Vagina (tissue), 2 donors: ENCODE measurements around the gene EMILIN1.

Experiments
- CTCF ChIP-seq, 3 experiments: fragments of 450-650 bp in 2 of 3; fragments of 200-600 bp in 1 of 3; sonication (generic) in 1 of 3; IDR thresholded peaks; one replicate each; pipeline ENCODE4 v1.5.1; 2017 to 2019; ENCODE audit warnings: antibody characterized with exemption in 3 of 3, mild to moderate bottlenecking in 2 of 3, moderate library complexity in 2 of 3
- POLR2A ChIP-seq, 2 donors: fragments of 450-650 bp; IDR thresholded peaks; one replicate each; pipeline ENCODE4 v1.6.1; 2017; ENCODE audit warnings: antibody characterized with exemption in 2 of 2, mild to moderate bottlenecking in 2 of 2, moderate library complexity in 2 of 2

- TF ChIP-seq CTCF (IDR thresholded peaks at IDR 0.05) (no peak), POLR2A (IDR thresholded peaks at IDR 0.05) (no peak)
Observed at GRCh38 chr2:27033253-27033852, 45.1 kb upstream of the EMILIN1 start.
